Thyroid gland (tissue), 4 donors: ENCODE measurements around the gene TMEM131L.

ENCODE experiments used
- POLR2A ChIP-seq, 2 donors: fragments of 450-650 bp; IDR thresholded peaks; one replicate each; pipeline ENCODE4 v1.6.1; 2017; ENCODE audit warnings: antibody characterized with exemption in 2 of 2, mild to moderate bottlenecking in 2 of 2, moderate library complexity in 1 of 2
- TF ChIP-seq, protein P1 (sequence below), 6 experiments: fragments of 200-600 bp in 3 of 6; fragments of 450-650 bp in 3 of 6; sonication (generic) in 3 of 6; IDR thresholded peaks; one replicate each; pipeline ENCODE4 v1.5.1; 2016 to 2019; ENCODE audit warnings: antibody characterized with exemption in 6 of 6, mild to moderate bottlenecking in 2 of 6, inconsistent platforms in 1 of 6, moderate library complexity in 1 of 6

GRCh38 chr4:153602758-153603157 lies 136.6 kb downstream of the TMEM131L start:
- TF ChIP-seq, protein P1, sequence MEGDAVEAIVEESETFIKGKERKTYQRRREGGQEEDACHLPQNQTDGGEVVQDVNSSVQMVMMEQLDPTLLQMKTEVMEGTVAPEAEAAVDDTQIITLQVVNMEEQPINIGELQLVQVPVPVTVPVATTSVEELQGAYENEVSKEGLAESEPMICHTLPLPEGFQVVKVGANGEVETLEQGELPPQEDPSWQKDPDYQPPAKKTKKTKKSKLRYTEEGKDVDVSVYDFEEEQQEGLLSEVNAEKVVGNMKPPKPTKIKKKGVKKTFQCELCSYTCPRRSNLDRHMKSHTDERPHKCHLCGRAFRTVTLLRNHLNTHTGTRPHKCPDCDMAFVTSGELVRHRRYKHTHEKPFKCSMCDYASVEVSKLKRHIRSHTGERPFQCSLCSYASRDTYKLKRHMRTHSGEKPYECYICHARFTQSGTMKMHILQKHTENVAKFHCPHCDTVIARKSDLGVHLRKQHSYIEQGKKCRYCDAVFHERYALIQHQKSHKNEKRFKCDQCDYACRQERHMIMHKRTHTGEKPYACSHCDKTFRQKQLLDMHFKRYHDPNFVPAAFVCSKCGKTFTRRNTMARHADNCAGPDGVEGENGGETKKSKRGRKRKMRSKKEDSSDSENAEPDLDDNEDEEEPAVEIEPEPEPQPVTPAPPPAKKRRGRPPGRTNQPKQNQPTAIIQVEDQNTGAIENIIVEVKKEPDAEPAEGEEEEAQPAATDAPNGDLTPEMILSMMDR (IDR thresholded peaks at IDR 0.05) = no peak
- TF ChIP-seq POLR2A (IDR thresholded peaks at IDR 0.05) = no peak
